ENCODE results near the gene OBSCN. TPM values are rescaled to one million over a fixed set of nuclear protein-coding genes. Genes with fewer than 3 reads are reported as not detected.

The OBSCN gene
- total RNA-seq, 1 donor from 2014 or later: 1.5 TPM

DNA sequence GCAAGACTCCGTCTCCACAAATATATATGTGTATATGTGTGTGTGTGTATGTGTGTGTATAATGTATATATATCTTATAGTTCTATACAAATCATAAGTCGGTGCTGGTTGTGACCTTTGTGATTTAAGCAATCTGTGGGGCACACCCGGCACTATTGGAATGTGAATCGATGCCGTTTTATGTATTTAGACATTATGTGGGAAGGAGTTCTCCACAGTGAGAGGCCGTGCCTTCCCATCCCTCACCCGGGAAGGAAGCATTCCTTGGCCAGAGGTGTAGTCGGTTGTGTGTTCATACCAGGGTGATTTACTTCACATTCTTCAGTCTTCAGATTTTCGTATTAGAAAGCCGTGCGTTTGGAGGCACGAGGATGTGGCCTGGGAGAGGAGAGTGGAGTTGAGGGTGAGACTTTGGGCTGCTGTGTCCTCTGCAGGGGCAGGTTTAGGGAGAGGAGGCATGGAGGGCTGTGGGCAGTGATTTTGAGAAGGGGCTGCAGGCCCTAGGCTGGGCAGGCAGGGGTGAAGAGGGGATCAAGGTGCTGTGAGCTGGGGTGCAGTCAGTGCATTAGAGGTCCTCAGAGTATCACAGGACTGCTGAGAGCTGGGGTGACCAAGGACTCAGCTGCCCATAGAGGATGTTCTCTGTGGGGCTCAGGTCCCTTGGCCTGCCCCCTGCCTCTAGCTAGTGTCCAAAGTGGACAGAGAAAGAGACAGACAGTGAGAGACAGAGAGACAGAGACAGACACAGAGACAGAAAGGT lies 141.0 kb downstream of the OBSCN start:
- no peak for DNase-seq (ENCODE audit: extremely low read depth, low read depth, low spot score)

DNA sequence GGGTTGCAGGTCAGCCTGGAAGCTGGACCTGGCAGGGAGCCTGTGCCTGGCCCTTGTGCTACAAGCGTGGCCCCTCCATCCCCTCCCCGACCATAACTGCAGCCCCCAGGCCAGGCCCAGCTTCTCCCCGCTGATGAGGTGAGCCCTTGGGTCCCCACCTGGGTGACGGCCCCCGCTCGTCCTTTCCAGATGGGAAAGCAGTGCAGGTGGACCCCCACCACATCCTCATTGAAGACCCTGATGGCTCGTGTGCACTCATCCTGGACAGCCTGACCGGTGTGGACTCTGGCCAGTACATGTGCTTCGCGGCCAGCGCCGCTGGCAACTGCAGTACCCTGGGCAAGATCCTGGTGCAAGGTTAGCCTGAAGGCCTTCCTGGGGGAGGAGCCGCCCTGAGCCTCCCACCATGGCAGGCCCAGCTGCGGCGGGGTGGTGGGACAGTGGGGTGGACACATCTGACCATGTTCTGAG lies 141.9 kb downstream of the OBSCN start:
- no peak for DNase-seq (ENCODE audit: extremely low read depth, low read depth, low spot score)

DNA sequence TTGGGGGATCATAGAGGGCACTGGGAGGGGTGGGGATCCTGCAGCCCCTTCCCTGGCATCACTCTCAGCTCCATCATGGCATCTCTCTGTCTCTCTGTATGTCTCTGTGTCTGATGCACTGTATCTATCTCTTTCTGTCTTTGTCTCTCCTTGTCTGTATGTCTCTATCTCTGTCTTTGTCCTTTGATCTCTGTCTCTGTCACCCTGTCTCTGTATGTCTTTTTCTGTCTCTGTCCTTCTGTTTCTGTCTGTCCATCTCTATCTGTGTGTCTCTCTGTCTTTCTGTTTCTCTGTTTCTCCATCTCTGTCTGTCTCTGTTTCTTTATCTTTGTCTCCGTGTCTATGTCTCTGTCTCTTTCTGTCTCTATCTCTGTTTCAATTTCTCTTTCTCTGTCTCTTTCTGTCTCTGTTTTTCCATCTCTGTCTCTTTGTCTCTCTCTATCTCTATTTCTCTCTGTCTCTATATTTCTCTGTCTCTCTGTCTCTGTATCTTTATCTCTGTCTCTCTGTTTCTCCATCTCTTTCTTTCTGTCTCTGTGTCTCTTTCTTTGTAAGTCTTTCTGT lies 142.4 kb downstream of the OBSCN start:
- no peak for DNase-seq (ENCODE audit: extremely low read depth, low read depth, low spot score)

DNA sequence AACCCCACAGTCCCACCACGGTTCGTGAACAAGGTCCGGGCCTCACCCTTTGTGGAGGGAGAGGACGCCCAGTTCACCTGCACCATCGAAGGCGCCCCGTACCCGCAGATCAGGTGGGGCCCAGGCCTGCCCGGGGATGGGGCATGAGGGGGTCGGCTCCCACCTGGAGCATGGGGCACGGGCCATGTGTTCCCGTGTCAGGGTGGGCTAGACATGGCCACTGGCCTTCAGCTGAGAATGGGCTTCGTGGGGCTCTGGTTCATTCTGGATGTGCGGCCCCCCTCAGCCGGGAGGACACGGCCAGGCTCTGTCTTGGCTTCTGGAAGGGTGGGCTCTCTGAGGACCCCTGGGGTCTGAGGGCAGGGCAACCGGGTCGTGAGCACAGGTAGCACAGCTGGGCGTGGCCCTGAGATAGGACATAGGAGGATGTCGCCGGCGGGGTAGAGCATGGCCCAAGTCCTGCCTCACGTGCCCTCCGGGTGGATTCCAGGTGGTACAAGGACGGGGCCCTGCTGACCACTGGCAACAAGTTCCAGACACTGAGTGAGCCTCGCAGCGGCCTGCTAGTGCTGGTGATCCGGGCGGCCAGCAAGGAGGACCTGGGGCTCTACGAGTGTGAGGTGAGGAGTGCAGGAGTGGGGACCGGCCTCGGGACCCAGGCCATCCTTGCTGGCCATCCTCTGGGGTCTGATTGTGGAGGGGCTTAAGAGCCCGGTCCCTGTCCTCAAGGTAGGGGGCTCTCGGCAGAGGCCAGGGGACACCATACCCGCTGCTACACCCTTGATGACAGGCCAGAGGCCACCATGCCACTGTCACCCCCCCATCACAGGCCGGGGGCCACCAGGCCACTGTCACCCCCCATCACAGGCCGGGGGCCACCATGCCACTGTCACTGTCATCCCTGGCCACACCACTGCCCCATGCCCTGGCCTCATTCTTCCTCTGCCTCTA lies 143.3 kb downstream of the OBSCN start:
- no peak for DNase-seq (ENCODE audit: extremely low read depth, low read depth, low spot score)

DNA sequence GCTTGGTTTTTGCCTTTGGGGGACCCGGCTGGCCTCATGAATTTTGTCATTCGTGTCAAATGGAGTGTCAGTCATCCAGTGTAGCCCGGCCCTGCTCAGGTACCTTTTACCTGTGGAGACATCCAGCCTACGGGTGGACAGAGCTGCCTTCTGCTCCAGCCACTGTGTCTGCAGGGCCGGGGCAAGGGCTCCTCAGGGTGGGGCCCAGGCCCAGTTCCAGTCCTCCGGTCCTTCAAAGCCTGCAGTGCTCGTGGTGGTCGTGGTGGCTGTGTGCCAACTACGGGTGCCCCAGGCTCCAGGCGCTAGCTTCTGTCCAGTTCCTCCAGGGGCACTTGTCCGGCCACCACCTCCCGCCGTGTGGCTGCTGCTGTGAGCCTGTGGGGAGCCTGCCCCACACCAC lies 144.0 kb downstream of the OBSCN start:
- DNase-seq (ENCODE audit: extremely low read depth, low read depth, low spot score): no peak

DNA sequence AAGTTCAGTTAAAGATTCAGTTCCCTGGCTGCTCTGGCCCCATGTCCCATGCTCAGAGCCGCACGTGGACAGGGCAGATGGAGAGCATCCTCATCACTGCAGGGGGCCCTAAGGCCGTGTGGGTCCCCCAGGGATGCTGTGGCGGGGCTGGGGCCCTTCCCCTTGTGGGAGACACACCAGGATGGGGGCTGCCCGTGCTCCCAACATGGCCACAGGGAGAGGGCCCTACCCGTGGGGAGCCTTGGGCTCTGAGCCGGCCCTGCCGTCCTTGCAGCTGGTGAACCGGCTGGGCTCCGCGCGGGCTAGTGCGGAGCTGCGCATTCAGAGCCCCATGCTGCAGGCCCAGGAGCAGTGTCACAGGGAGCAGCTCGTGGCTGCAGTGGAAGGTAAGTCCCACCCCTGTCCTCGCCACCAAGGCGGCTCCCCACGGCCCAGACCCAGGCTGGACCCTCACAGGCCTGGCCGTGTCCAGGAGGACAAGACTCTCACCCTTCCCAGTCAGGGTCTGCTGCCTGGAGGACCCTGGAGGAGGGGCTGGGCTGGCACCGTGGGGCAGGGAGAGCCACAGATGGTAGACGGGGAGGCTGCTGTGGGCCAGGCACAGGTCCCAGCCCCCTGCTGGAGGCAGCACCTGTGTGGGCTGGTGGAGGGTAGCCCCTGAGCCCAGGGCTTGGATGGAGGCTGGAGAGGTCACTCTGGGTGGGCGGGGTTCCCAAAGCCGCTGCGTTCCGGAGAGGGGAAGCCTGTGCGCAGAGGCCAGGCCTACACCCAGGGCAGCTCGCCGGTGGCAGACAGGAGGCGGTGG lies 145.0 kb downstream of the OBSCN start:
- no peak for DNase-seq (ENCODE audit: extremely low read depth, low read depth, low spot score)

DNA sequence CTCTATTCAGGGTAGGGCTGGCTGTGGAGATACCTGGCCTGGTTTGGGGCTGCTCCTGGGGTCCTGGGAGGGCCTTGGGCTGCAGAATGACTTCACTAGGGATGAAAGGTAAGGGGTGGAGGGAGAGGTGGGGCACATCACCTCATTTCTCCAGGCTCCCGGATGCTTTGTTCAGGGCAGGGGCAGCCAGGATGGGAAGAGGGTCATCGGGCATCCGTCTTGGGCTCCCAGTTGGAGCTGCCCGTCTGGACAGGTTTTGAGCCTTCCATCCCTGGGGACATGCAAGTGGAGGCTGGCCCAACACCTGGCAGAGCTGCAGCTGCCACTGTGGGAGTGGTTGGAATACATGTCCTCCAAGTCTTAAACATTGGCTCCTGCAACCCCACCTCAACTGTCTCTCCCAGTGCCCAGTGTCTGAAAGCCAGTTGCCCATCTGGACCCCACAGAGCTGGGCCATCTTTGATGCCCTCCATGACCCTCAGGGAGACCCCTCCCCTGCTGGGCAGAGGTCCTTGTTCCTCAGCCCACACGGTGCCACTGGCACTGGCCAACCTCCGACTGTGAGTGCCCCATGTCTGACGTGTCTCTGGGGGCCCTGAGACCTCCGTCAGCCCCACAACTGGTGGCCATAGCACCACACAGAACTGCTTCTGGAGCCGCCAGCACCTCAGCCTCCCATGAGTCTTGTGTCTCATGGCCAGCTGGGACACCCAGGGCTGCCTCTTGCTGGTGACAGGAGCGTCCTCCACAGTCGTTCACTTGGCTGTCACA lies 145.9 kb downstream of the OBSCN start:
- no peak for DNase-seq (ENCODE audit: extremely low read depth, low read depth, low spot score)

DNA sequence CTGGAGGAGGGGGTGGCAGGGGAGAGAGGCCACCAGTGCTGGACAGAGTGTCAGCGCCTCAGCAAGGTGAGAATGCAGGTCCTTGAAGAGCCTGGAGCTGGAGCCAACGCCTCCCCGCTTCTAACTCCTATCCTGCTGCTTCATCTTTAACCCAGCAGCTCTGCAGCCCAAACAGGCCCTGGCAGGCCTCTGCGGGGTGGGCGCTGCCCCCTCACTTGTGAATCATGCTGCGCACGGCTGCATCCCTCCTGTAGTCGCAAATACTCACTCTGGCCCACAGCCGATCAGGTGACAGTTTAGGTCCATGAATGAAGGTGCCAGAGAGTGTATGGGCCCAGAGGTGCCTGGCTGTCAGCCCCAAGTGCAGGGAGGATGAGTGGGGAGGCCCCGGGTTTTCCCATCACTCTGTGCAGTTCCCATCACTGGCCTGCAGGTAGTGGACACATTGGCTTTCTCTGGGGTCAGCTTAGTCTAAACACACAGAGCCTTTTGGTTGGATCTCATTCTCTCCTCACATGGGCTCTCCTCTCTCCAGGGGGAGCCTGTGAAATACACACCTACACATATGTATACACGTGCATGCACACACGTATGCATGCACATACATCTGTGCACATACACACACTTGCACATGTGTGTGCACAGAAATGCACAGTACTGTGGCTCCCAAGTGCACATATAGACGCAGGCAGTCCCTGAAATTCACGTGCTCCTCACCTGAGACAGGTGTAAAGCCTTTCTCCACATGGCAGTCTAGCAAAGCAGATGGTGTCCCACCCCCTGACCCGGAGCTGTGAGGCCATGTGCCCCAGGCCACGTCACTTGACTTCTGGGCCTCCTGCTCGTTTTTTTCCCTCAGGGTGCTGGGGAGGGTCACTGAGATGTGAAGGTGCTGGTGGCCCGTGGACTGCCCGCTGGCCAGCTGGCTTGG lies 146.8 kb downstream of the OBSCN start:
- DNase-seq (ENCODE audit: extremely low read depth, low read depth, low spot score): no peak

DNA sequence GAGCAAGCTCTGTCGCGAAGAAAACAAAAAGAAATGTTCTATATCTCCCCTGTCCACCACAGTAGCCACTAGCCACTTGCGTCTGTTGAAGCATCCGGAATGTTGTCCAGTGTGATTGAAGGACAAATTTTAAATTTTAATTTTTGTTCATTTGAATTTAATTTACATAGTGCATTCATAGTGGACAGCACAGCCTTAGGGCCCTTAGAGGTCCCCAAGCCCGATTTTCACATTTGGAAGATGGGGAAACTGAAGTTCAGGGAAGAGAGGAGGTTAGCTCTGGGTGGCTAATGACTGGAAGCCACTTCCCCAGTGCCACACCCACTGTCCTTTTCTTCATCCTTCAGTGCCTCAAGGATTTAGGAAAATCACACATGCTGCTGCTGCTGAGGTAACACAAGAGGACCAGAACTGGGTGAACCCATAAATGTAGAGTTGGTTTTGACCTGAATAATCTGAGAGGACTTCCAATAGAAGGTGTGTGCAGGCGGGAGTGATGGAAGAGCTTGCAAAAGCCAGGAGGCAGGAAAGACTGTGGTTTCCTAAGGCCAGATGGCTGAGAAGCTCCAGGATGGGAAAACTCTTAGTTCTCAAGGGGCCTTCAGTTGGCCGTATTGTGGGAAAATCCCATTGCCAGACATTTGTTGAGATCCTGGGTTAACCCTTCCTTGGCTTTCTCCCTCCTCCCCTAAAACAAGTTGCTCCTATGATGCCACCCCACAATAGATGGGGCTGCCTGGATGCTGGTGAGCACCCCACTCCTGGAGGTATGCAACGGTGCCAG lies 149.2 kb downstream of the OBSCN start:
- DNase-seq (ENCODE audit: extremely low read depth, low read depth, low spot score): no peak

DNA sequence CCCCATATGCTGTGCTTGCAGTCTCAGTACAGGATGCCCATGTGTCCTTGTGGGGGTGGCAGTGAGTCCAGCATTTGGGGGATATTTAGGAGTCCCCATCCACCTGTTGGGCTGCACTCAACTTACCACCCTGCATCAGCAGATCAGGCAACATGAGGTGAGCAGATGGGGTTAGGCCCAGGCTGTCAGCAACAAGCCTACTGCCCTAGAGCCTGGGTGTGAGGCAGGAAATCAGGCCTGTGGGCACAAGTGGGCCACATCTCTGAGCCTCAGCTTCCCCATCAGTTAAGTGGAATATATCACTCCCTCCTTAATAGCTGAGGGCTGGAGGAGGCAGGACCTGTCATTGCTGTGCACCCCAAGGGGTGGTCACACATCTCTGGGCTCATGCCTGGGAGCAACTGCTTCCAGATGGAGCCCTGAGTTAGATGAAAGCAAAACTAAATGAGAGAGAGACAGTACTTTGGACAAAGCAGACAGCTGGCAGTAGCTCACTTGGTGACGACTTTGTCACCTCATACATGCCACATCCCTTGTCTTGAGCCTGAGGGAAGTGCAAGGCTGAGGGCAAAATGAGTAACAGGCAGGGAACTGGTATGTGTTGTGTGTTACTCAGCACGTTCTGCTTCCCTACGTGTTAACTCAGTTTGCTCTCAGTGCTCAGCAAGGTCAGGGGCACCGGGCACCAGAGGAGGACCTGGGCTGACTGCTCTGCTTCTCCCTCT lies 150.4 kb downstream of the OBSCN start:
- DNase-seq (ENCODE audit: extremely low read depth, low read depth, low spot score): no peak

DNA sequence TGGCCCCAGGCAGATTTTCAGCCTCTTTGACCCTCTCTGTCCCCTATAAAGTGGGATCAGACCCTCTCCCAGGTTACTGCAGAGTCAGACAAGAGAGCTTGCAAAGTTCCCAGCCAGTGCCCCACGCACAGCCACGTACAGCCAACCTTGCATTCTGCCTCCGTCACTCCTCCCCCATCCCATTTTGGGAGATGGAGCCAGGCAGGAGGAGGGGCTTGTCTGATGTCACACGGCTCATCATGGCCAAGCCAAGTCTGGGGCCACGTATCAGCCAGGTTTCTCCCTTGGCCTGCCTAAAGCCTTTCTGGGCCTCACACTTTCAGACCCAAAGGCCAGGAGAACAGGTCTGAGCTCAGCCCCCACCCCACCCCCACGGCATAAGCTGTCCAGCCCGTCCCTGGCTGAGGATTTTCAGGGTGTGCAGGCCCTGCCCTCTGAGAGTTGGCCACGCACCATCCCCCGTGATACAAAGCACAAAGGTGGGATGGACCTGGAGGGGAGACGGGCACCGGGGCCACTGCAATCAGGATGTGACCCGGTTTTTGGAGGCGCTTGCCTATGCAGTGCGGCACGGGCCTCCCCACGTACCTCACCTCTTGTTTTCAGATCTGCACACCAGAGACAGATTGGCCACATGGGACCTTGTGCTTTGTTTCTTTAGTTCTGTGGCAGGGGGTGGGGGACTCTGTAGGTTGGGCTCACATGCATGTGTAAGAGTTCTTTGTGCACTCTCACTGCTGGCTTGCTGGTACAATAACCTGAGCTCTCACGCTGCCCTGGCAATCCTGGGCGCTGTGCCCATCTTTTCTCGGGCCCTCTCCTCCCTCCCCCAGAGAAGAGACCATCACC lies 151.1 kb downstream of the OBSCN start:
- DNase-seq (ENCODE audit: extremely low read depth, low read depth, low spot score): no peak

DNA sequence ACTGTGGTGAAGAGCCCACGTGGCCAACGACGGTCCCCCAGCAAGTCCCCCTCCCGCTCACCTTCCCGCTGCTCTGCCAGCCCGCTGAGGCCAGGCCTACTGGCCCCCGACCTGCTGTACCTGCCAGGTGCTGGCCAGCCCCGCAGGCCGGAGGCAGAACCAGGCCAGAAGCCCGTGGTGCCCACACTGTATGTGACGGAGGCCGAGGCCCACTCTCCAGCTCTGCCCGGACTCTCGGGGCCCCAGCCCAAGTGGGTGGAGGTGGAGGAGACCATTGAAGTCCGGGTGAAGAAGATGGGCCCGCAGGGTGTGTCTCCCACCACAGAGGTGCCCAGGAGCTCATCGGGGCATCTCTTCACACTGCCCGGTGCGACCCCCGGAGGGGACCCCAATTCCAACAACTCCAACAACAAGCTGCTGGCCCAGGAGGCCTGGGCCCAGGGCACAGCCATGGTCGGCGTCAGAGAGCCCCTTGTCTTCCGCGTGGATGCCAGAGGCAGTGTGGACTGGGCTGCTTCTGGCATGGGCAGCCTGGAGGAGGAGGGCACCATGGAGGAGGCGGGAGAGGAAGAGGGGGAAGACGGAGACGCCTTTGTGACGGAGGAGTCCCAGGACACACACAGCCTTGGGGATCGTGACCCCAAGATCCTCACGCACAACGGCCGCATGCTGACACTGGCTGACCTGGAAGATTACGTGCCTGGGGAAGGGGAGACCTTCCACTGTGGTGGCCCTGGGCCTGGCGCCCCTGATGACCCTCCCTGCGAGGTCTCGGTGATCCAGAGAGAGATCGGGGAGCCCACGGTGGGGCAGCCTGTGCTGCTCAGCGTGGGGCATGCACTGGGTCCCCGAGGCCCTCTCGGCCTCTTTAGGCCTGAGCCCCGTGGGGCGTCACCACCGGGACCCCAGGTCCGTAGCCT lies 152.0 kb downstream of the OBSCN start:
- no peak for DNase-seq (ENCODE audit: extremely low read depth, low read depth, low spot score)

DNA sequence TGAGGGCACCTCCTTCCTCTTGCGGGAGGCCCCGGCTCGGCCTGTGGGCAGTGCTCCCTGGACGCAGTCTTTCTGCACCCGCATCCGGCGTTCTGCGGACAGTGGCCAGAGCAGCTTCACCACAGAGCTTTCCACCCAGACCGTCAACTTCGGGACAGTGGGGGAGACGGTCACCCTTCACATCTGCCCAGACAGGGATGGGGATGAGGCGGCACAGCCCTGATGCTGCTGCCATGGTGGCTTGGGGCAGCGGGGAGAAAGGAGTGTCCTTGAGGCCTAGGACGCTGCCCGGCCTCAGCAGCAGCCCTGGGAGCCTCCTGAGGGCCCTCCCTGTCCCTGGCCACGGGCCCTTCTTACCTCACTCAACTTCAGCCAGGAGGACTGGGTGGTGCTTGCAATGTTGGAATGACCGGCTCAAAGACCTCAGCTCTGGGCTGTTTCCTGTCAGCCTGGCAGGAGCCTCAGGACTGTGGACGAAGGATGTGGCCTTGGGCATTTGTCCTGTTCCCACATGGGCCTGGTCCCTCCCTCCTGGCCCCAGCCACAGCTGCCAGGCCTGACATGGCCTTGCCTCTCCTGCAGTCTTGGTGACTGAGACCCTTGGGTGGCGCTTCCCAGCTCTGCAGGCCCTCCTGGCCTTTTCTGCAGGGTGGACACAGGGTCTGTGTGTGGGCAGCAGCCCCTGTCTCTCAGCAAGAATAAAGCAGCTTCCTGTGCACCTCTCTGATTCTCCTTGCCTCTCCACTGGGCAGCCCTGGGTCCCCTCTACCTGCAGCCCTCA lies 152.9 kb downstream of the OBSCN start:
- DNase-seq (ENCODE audit: extremely low read depth, low read depth, low spot score): no peak

DNA sequence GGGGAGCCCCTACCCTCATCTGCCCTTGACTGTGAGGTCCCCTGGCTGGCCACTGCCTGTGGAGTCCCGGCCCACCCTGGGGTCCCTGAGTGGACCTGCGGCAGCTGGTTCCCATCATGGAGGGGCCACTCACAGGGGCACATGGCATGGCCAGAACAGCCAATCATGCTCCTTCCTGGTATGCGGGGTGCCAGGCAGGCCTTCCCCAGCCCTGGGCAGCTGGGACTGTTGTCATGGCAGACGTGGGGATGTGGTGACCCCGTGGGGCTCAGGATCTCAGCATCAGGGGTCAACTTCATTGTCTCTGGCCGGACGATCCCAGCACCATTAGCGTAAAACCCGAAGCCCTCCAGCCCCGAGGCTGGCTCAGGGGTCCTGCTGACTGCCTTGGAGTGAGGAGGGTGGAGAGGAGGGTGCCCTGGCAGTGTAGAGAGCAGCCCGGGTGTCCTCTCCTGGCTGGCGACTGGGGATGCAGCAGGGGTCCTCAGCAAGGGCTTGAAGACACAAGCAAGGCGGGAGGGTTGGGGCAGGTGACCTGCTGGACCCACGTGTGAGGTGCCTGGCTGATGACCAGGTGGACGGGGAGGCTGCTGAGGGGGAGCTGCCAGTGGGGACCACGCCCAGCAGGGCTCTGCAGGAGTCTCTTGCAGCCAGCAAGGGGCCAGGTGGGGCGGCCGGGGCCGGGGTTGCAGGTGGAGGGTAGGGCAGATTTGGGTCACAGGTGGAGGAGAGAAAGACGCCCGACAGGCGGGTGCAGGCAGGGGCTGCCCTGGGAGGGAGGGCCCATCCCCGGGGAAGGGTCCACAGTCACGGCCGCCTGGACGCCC lies 153.7 kb downstream of the OBSCN start:
- no peak for DNase-seq (ENCODE audit: extremely low read depth, low read depth, low spot score)

Data from glomerular endothelial cell (primary cell).